Measurements from ENCODE around the gene C1QTNF8. TPM values are rescaled to one million over a fixed set of nuclear protein-coding genes. Genes with fewer than 3 reads are reported as not detected.

The C1QTNF8 gene
- total RNA-seq, 1 experiment from 2014 or later = 0.27 TPM

DNA sequence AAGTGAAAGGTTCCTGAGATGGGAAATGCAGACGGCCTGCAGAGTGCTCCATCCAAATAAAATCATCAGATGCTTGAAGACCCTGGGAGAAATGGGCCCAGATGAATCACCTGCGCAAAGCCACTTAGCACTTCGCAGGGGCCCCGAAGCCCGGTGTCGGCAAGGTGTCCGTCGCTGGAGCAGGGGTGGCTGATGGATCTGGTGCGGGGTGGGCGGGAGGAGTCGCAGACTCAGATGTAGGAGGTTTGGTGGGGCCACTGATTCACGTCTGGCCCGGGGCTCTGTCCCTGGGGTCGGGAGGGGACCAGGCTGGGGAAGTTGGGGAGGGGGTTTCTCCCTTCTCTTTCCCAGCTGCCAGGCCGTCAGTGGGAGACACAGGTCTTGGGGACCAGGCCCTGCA lies 45.1 kb downstream of the C1QTNF8 start:
- no TSS peak for BruUV-seq (replicated peaks)
- Histone ChIP-seq H3K27me3 (ENCODE audit: insufficient read depth, low read length) (no peaks in the 10 kb centered on the region), H3K9me2 (ENCODE audit: insufficient read depth) (no peaks in the 10 kb centered on the region), H3K9ac (ENCODE audit: low read length) (no peak overlapping the region), H3K4me2 (ENCODE audit: low read length) (no peak overlapping the region), H3K9me3 (ENCODE audit: control insufficient read depth in 1 of 2, insufficient read depth in 1 of 2, low read depth in 1 of 2, low read length in 2 of 2) (no peaks in the 10 kb centered on the region), H3K36me3 (ENCODE audit: control insufficient read depth in 1 of 2, insufficient read depth in 2 of 2, low read length in 2 of 2) (no peaks in the 10 kb centered on the region), H4K20me1 (ENCODE audit: insufficient read depth) (no peaks in the 10 kb centered on the region), H3K4me1 (ENCODE audit: control insufficient read depth in 1 of 2, insufficient read depth in 2 of 2, low read length in 2 of 2) (peaks cover 17 to 28% of the 10 kb centered on the region in 2 experiments), H3K27ac (ENCODE audit: low read depth, low read length) (no peak overlapping the region), H3K79me2 (ENCODE audit: insufficient read depth, low read length) (no peaks in the 10 kb centered on the region), H2AFZ (ENCODE audit: low read depth, low read length, poor library complexity, severe bottlenecking) (no peak overlapping the region), H3K4me3 (replicated peaks in 1 of 2; ENCODE audit: low read depth in 1 of 2, low read length in 2 of 2) (no peak overlapping the region)
- ChIA-PET RAD21 (ENCODE audit: low non-redundant PET in 1 of 2, low total read pairs in 2 of 2, uncharacterized antibody in 2 of 2, unreplicated experiment in 2 of 2) (no interaction called here), POLR2A (no interaction called here), CTCF (no interaction called here)
- intact Hi-C loops (cut with micrococcal nuclease) = loop anchor here (10.0 kb wide), 1 partner anchor 156 kb away; no protein-coding TSS in a partner anchor
- ATAC-seq = no peak
- no peak for DNase-seq (ENCODE audit: low read depth, low spot score)
- TF ChIP-seq, protein P1, sequence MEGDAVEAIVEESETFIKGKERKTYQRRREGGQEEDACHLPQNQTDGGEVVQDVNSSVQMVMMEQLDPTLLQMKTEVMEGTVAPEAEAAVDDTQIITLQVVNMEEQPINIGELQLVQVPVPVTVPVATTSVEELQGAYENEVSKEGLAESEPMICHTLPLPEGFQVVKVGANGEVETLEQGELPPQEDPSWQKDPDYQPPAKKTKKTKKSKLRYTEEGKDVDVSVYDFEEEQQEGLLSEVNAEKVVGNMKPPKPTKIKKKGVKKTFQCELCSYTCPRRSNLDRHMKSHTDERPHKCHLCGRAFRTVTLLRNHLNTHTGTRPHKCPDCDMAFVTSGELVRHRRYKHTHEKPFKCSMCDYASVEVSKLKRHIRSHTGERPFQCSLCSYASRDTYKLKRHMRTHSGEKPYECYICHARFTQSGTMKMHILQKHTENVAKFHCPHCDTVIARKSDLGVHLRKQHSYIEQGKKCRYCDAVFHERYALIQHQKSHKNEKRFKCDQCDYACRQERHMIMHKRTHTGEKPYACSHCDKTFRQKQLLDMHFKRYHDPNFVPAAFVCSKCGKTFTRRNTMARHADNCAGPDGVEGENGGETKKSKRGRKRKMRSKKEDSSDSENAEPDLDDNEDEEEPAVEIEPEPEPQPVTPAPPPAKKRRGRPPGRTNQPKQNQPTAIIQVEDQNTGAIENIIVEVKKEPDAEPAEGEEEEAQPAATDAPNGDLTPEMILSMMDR (IDR thresholded peaks at IDR 0.05 in 2 of 3, conservative IDR thresholded peaks at IDR 0.05 in 1 of 3; ENCODE audit: borderline replicate concordance in 1 of 3, insufficient read depth in 1 of 3, low read depth in 2 of 3, low read length in 2 of 3) = no peak
- no peak for TF ChIP-seq JUND (IDR thresholded peaks at IDR 0.05)
- TF ChIP-seq, protein P2, sequence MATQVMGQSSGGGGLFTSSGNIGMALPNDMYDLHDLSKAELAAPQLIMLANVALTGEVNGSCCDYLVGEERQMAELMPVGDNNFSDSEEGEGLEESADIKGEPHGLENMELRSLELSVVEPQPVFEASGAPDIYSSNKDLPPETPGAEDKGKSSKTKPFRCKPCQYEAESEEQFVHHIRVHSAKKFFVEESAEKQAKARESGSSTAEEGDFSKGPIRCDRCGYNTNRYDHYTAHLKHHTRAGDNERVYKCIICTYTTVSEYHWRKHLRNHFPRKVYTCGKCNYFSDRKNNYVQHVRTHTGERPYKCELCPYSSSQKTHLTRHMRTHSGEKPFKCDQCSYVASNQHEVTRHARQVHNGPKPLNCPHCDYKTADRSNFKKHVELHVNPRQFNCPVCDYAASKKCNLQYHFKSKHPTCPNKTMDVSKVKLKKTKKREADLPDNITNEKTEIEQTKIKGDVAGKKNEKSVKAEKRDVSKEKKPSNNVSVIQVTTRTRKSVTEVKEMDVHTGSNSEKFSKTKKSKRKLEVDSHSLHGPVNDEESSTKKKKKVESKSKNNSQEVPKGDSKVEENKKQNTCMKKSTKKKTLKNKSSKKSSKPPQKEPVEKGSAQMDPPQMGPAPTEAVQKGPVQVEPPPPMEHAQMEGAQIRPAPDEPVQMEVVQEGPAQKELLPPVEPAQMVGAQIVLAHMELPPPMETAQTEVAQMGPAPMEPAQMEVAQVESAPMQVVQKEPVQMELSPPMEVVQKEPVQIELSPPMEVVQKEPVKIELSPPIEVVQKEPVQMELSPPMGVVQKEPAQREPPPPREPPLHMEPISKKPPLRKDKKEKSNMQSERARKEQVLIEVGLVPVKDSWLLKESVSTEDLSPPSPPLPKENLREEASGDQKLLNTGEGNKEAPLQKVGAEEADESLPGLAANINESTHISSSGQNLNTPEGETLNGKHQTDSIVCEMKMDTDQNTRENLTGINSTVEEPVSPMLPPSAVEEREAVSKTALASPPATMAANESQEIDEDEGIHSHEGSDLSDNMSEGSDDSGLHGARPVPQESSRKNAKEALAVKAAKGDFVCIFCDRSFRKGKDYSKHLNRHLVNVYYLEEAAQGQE (IDR thresholded peaks at IDR 0.05; ENCODE audit: low read depth) = no peak
- TF ChIP-seq EGR1 (IDR thresholded peaks at IDR 0.05; ENCODE audit: low read depth) = no peak
- no peak for TF ChIP-seq CBX3 (IDR thresholded peaks at IDR 0.05; ENCODE audit: low read depth)
- TF ChIP-seq POLR2A (IDR thresholded peaks at IDR 0.05; ENCODE audit: borderline replicate concordance, extremely low read depth, insufficient read depth, insufficient read length) = no peak
- TF ChIP-seq TCF7L2 (IDR thresholded peaks at IDR 0.05; ENCODE audit: borderline replicate concordance, extremely low read depth, insufficient read depth, insufficient read length) = no peak
- TF ChIP-seq CEBPB (IDR thresholded peaks at IDR 0.05; ENCODE audit: low read depth) = no peak
- no peak for TF ChIP-seq SRF (IDR thresholded peaks at IDR 0.05; ENCODE audit: low read depth)
- no peak for TF ChIP-seq EZH2phosphoT487 (IDR thresholded peaks at IDR 0.05; ENCODE audit: borderline replicate concordance)
- TF ChIP-seq YY1 (IDR thresholded peaks at IDR 0.05; ENCODE audit: extremely low read depth, insufficient replicate concordance, low read depth, low read length) = no peak
- no peak for TF ChIP-seq FOSL1 (IDR thresholded peaks at IDR 0.05; ENCODE audit: low read depth)
